A172 (cell line): ENCODE measurements around the gene SMPD3. TPM values are rescaled to one million over a fixed set of nuclear protein-coding genes. Genes with fewer than 3 reads are reported as not detected.

Source experiments
- DNase-seq: peaks from one replicate; pipeline ENCODE4 v3.0.0-alpha.2; 2015; ENCODE audit warnings: low spot score
- total RNA-seq: library from RNA; depleted of rRNA; stranded (reverse); fragments of >200 nt; shearing (Covaris generic); gene quantifications from 2 replicates; pipeline ENCODE4 v1.2.3, GENCODE V29; 2014

The SMPD3 gene
- total RNA-seq, 1 experiment from 2014 or later, result 0.65 TPM

- no peak for DNase-seq
These were observed 64.5 kb downstream of the SMPD3 start for GRCh38 chr16:68383858-68384257.

DNA sequence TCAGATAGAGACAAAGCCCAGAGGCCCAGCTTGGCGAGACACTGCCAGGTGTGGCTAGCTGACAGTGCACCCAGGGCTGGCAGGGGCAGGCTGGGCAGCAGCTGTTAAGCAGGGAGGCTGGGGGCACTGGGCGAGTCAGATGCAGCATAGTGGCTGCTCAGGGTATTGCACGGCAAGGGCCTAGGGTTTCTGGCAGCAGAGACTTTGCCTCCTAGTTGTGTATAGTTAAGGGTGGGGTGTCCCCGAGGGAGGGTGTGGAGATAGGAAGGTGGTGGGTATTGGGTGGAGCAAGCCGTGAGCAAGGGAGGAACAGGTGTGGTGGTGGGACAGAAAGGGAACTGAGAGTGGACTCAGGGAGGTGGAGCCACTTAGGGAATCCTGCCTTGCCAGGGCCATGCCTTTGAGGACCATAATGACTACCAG lies 66.0 kb downstream of the SMPD3 start:
- no peak for DNase-seq

DNA sequence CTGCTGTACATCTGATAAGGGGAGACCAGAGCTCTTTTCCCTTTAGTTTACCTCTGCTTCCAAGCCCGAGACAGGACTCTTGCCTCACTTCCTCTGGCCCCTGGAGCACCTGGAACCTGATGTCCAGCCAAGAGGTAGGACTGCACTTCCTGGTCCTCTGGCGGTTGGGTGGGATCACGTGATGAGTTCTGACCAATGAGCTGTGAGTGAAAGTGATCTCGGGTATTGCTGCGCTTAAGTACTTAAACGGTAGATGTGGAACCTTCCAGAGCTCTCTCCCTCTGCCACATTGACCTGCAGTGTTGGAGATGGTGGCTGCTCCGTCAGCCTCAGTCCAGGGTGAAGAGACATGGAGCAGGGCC lies 67.0 kb downstream of the SMPD3 start:
- DNase-seq, result no peak

DNA sequence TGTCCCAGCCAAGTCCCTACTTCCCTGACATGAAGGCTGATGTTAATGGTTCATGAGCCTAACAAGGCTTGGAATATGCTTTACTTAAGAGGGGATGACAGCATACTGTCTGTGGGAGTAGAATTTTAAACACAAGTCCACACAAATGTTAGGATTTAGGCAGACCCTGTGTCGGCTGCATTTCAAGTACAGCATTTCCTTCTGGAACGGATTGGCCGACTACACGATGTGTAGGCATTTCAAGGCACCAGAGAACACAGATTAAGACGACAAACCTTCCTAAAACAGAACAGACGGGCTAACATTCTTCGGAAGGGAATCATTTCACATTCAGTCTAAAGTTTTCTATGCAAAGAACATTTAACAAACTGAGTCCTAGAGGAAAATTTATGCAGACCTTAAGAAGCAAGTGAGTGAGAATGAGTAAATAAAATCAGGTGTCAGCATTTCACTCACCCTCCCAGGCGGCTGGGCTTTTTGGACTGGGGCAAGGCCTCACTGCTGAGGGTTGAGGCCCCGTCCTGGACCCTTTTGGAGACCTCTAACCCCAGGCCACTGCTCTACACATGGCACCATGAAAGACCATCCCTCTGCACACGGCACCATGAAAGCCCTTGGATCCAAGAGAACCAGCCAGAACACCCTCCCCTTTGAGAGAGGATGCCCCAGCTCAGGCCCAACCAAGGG lies 67.5 kb downstream of the SMPD3 start:
- no peak for DNase-seq

- no peak for DNase-seq
These were observed 68.0 kb downstream of the SMPD3 start for GRCh38 chr16:68380348-68380670.

DNA sequence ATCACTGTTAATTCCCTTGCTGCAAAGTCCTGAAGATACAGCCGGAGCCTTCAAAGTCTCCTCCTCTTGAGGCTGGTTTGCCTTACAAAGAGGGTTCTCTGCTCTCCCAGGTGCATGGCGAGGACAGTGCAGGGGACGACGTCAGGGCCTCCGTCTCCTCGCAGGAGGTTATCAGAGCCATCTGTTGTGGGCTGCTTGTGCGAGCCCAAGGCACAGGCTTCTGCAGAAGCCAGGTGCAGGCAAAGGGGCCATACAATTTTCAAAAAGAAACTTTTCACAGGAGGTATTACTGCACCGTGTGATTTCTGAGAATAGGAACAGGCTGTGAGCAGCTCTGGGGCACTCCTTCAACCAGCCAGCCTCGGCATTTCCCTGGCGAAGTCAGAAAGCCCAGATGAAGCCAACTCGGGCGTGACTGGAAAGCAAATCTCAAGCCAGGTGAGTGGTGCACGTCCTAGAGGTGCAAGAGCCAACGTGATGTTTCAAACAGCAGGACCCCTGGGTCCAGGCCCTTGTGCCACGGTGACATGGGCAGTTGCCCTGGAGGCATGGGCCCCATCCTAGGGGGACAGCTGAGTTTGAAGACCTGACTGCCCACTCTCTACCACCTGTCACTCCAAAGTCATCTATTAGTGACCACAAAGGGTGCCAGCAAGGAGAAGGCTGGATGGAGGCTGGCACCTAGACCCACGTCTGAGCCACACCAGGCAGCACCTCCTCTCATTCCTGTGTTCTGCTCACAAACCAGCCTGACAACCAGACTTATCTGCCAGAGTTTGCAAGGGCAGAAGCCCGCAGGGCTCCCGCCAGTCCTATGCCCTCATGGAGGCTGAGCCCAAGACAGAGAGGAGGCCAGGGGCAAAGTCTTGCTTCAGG lies 68.6 kb downstream of the SMPD3 start:
- DNase-seq, result no peak

DNA sequence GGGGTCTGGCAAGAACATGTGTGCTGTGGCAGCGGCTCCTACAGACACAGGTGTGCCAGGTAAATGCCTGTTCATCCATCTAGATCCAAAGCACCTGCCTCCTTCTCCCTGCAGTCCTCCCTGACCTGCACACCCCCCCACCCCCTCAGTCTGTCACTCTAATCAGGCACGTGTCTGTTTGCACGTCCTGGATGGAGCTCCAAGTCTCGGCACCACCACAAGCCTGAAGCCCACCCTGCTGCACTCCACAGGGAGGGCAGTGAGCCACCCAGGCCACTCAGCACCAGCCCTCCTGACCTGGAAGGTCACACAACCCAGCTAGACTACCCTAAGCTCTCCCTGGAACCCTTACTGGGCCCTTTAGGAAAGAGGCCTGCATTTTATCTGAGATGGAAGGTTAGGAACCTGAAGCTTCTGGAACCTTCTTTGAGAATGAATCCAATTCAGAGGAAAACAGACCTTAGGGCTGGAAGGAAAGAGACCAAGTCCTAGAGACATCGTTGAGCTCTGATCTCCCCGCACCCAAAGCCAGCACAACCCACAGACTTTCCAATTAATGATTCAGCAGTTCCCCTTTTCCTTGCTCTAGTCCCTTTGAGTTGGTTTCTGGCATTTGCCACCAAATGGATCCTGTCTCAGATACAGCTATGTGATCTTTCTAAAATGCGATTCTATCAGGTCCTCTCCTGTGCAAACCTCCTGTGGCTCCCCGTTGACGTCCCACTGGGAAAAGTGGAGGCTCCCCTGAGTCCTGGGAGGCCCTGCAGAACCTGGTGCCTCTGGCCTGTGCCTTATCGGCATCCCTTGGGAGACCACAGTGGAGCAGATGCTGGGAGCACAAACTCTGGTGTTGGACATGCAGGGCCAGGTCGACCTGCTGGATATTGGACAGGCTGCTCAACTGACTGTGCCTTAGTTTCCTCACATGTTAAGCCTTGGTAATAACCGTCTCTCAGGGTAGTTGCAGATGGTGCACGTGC lies 69.6 kb downstream of the SMPD3 start:
- no peak for DNase-seq

DNA sequence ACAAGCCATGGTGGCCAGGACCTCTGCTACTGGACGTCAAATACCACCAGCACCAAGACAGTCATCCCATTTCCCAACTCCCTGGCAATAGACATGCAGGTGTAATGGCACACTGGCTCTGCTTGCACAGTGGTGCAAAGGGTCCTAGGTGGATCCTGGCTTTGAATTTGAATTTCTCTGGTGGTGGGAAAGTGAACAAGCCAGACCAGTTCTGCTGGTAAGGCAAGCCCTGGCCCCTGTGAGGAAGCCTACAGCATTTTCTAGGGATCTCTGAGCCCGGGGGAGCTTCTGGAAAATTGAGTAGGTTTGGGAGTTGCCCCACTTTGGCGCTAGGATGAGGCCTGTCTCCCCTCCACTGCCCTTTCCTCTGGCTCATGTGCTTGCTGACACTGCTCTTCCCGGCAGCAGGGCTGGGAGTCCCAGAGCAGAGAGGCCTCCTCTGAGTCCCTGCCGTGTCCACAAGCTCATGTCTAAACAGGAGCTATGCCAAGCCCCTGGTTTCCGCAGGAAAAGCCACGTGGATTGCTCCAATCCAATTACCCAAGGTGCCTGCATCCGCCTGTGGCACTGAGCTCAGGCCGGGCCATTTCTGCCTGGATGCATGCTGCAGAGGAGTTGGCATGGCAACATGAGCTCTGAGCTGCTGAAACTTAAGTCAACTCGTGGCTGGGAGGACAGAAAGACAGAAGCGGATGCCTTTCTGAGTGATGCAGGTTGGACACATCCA lies 70.5 kb downstream of the SMPD3 start:
- no peak for DNase-seq

GRCh38 chr16:68377221-68377620 lies 71.1 kb downstream of the SMPD3 start:
- no peak for DNase-seq

DNA sequence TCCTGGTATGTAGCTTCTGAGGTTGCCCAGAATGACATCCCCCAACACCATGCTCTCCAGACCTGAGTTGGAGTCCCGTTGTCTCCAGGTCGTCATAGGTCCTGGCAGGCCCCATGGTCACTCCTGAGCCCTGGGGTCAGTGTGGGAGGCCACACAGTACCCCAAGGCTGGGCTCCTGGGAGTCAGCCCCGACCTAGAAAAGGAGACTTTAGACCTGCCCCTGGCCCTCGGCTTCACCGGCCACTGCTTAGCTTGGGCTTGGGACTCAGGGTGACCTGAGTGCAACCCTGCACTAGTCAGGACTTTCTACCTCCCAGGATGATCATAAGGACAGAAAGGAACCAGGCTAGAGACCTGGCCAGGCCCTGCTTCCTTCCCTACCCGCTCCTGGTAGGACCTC lies 71.7 kb downstream of the SMPD3 start:
- DNase-seq, result no peak

DNA sequence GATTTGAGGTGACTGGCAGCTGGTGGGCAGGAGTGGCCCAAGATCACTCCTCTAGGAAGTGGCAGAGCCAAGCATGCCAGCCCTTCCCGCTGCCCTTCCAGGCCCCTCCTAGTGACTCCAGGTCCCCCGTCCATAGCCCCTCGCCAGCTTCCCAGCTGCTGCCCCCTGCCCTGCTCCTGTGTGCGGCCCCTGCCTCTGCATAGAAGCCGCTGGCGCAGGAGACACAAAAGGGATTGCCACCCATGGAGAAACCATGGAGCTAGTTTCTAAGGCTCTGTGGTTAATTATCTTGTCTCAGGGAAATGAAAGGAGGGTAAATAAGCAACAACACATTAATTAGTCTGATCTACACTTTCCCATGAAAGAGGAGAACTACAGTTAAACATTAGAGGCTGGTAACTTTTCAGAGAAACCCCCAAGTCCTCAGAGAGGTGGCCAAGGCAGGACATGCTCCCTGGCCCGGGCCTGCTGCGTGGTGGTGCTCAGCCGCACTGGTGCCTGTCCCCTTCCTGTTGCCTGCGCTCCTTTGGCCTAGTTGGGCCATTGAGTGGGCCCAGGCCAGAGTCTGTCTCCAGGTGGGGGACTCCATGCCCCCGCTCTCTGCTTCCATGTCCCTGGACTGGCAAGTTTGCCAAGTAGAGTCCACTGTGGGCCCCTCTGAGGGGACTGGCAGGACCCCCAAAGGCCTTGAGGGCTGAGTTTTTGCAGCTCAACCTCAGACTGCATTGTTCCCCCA lies 72.3 kb downstream of the SMPD3 start:
- DNase-seq, result no peak

DNA sequence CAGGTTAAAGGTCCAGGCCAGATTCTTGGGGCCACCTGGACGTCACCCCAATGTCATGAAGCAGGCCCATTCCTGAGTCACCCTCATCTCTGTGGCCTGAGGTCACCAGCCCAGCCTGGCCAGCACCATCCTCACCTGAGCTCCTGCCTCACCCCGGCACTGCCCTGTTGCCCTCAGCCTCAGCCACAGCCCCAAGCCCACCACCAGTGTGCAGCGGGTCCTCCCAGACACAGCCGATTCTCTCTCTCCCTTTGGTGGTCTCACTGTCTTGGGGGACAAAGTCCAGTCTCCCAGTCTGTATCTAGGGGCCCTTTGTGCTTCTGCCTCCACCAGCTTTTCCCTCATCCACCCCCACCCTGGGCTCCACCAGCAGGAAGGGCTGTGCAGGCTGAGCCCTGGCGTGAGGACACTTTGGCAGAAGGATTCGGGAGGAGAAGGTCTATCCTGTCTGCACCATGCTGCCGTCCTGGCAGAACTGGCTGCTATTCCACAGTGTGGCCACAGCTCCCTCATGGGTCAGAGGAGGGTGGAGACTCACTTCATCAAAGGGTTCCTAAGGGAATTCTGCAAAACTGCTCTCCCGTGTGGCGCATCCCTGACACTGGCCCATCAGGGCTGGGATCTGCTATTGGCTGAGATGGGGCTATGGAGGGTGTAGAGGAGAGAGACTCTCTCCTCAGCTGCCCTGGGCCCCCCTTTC lies 73.2 kb downstream of the SMPD3 start:
- no peak for DNase-seq

DNA sequence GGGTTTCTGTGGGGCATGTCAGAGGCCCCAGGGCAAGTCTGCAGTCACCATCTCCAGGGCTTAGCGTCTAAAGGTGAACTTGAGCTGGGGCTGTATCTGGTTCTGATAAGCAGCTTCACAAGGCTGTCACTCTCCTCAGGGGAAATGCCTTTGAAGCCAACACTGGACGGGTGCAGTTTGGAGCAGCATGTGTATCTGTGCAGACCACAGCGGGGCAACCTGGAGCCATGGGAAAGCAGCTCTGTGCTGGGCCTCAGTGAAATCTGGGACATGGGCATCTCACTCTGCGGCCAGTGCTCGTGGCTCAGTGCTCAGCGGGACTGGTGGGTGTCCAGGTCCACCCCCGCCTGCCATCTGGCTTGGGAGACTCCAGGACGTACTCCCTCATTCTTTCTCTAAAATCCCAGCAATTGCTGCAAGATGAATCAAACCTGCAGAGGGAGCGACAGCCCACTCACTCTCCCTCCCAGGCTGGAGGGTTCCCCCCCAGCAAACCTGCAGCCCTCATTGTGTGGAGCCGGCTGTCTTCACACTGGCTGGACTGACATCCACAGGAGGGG lies 74.0 kb downstream of the SMPD3 start:
- DNase-seq, result no peak

DNA sequence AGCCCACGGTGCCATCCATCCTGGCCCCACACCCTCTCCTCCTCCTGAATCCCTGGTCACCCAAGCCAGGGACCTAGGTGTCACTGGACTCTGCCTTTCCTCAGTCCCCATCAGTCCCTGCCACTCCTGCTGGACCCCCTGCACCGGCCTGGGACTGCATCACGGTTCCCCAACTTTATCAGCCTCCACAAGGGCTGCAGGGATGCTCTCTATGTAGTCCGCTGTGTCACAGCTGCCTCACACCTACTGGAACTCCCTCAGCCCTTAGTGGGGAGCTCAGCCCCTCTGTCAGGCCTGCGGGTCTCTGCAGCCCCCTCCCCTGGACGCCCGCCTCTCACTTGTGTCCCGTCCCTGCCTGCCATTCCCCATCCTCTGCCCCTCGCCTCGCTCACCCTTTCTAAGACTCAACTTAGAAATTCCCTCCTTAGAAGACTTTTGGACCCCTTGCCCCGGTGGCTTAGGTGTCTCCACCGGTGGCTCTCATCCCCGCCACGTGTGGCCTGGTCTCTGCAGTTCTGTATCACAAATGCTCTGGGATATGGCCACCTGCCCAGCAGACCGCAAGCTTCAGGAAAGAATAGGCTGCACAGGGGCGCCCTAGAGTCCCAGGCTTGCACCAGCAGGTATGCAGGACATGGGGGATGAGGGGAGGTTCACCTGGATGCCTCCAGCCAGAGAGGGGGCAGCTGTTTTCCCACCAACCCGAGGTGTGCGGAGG lies 74.6 kb downstream of the SMPD3 start:
- DNase-seq, result no peak

- DNase-seq, result no peak
These were observed 75.5 kb downstream of the SMPD3 start for GRCh38 chr16:68372806-68373205.

- DNase-seq, result no peak
These were observed 76.0 kb downstream of the SMPD3 start for GRCh38 chr16:68372381-68372720.

DNA sequence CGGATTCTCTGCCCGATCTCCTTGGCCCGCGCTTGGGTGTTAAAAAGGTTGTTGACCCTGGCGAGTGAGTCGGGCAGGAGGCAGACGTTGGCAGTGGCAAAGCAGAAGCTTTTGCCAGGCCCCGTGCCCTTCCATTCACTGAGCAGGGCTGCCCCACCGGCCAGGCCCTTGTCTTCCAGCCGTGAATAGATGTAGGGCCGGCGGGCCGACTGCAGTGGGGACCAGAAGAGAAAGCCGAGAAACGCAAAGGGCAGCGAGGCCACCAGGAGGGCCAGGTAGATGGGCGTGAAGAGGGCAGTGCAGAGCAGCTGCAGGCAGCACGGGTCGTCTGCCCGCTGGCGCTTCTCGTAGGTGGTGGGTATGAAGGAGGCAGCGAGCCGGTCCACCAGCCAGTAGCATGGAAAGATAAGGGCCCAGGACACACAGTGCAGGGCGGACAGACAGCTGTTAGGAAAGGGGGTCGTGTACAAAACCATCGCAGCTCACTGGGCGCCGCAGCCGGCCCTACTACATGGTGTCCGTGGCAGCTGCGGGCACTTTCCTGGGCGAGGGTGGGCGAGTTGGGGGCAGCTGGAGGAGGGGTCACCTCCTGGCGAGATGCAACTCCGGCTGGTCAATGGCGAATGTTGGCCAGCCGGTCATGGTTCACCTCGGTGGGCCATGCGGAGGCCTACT lies 76.5 kb downstream of the SMPD3 start:
- no peak for DNase-seq

GRCh38 chr16:68371276-68371651 lies 77.0 kb downstream of the SMPD3 start:
- no peak for DNase-seq
